Ovary (tissue), 3 donors: Measurements from ENCODE around the gene CFAP20DC.

ENCODE experiments used
- CTCF ChIP-seq, 3 donors: fragments of 450-650 bp in 2 of 3; fragments of 200-600 bp in 1 of 3; IDR thresholded peaks; one replicate each; pipeline versions ENCODE4 v1.5.1 to v1.8.0; 2016 to 2022; ENCODE audit warnings: antibody characterized with exemption in 3 of 3, mild to moderate bottlenecking in 1 of 3
- EP300 ChIP-seq: sonication (generic); formaldehyde crosslinking; IDR thresholded peaks from one replicate; pipeline ENCODE4 v1.6.1; 2017; ENCODE audit warnings: antibody characterized with exemption
- donor health status: DM: no; HTN: no; CAD: no.

- TF ChIP-seq CTCF (IDR thresholded peaks at IDR 0.05), result no peak
- no peak for TF ChIP-seq EP300
Observed at GRCh38 chr3:58742239-58742638, 307.6 kb downstream of the CFAP20DC start.
